Omental fat pad (tissue), 4 donors: Measurements from ENCODE around the gene TTC33. TPM values are rescaled to one million over a fixed set of nuclear protein-coding genes. Genes with fewer than 3 reads are reported as not detected.

ENCODE experiments used
- ATAC-seq: fragments of 150-250 bp; one replicate; pipeline ENCODE4 v1.9.1; 2016; ENCODE audit warnings: mild to moderate bottlenecking, moderate library complexity; ENCODE audit not compliant: low FRiP score
- DNase-seq: peaks from one replicate; pipeline ENCODE4 v3.0.0-alpha.2; 2019; ENCODE audit warnings: low spot score
- CTCF ChIP-seq, 3 donors: fragments of 450-650 bp; IDR thresholded peaks; one replicate each; pipeline ENCODE4 v1.5.1; 2016 to 2017; ENCODE audit warnings: antibody characterized with exemption in 3 of 3, mild to moderate bottlenecking in 3 of 3, moderate library complexity in 2 of 3
- total RNA-seq, 4 donors: library from RNA; depleted of rRNA; stranded (reverse); fragments of >200 nt; gene quantifications; one replicate each; pipeline ENCODE4 v1.1.0, GENCODE V29; 2016

TTC33 gene
- total RNA-seq, 4 donors from 2014 or later, result 8.3 to 15.4 (median 9.3) TPM

GRCh38 chr5:40683305-40683704, 72.5 kb downstream of the TTC33 start:
- ATAC-seq, result no peak
- DNase-seq, result no peak
- TF ChIP-seq CTCF (IDR thresholded peaks at IDR 0.05), result no peak

- ATAC-seq, result no peak
- no peak for TF ChIP-seq CTCF (IDR thresholded peaks at IDR 0.05)
These were observed 73.4 kb downstream of the TTC33 start for GRCh38 chr5:40682154-40683017.

GRCh38 chr5:40681363-40682153, 74.2 kb downstream of the TTC33 start:
- TF ChIP-seq CTCF (IDR thresholded peaks at IDR 0.05), result no peak
- ATAC-seq (no peak), DNase-seq (no peak)

More at GRCh38 chr5:40682154-40683017, 73.4 kb downstream of the TTC33 start:
- DNase-seq, result no peak

DNA sequence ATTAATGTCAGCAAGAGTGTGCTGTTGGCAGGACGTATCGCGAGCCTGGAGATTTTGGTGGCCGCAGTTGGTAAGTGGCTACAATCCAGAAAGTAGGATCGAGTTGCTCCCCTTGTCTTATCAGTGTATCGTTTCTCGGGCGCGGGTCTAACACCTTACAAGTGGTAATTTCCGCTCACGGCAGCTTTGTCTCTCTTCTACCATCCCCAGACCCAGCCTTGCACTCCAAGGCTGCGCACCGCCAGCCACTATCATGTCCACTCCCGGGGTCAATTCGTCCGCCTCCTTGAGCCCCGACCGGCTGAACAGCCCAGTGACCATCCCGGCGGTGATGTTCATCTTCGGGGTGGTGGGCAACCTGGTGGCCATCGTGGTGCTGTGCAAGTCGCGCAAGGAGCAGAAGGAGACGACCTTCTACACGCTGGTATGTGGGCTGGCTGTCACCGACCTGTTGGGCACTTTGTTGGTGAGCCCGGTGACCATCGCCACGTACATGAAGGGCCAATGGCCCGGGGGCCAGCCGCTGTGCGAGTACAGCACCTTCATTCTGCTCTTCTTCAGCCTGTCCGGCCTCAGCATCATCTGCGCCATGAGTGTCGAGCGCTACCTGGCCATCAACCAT, 74.9 kb downstream of the TTC33 start:
- DNase-seq, result no peak
- TF ChIP-seq CTCF (IDR thresholded peaks at IDR 0.05), result no peak
- no peak for ATAC-seq

DNA sequence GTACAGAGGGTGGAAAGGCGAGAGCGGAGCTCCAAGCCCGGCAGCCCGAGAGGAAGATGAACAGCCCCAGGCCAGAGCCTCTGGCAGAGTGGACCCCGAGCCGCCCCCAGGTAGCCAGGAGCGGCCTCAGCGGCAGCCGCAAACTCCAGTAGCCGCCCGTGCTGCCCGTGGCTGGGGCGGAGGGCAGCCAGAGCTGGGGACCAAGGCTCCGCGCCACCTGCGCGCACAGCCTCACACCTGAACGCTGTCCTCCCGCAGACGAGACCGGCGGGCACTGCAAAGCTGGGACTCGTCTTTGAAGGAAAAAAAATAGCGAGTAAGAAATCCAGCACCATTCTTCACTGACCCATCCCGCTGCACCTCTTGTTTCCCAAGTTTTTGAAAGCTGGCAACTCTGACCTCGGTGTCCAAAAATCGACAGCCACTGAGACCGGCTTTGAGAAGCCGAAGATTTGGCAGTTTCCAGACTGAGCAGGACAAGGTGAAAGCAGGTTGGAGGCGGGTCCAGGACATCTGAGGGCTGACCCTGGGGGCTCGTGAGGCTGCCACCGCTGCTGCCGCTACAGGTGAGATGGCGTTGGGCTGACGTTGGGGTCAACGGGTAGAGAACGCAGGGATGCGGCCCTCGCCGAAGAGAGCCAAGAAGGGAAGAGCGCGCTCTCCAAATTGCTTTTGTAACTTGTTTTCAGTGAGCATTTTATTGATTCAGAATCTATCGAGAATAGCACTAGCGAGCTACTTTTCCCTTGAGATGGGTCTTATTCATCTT, 75.7 kb downstream of the TTC33 start, which contains the start of gene PTGER4:
Gene PTGER4, plus strand, starts transcription at position 3 of the 769 bp plus-strand sequence. CDS start 1,079 bp downstream, outside the sequence.
- ATAC-seq (no peak), DNase-seq (no peak)
- no peak for TF ChIP-seq CTCF (IDR thresholded peaks at IDR 0.05)
